K562 (cell line): ENCODE results near the gene HMCN1. TPM values are rescaled to one million over a fixed set of nuclear protein-coding genes. Genes with fewer than 3 reads are reported as not detected.

Experiments used
- ATF2 ChIP-seq: sonication (generic); formaldehyde crosslinking; IDR thresholded peaks from 2 replicates; pipeline ENCODE4 v1.8.1; 2022; ENCODE audit warnings: missing genetic modification reagents
- CBX2 ChIP-seq: fragments of 200-600 bp; sonication (generic); IDR thresholded peaks from one replicate; pipeline ENCODE4 v1.6.1; 2012; ENCODE audit warnings: mild to moderate bottlenecking, low read length, inconsistent platforms; ENCODE audit not compliant: insufficient read depth, poor library complexity, severe bottlenecking
- COPS2 ChIP-seq: fragments of 450-650 bp; conservative IDR thresholded peaks from 2 replicates; pipeline ENCODE4 v1.6.1; 2016; ENCODE audit warnings: mild to moderate bottlenecking, moderate library complexity
- FOXA3 ChIP-seq, 2 experiments: fragments of 450-650 bp in 1 of 2; sonication (generic) in 1 of 2; formaldehyde crosslinking; IDR thresholded peaks in 1 of 2; conservative IDR thresholded peaks in 1 of 2; 2 replicates each; pipeline versions ENCODE4 v1.4.0 to v1.8.0; 2020 to 2022; ENCODE audit warnings: mild to moderate bottlenecking in 2 of 2, missing genetic modification reagents in 1 of 2
- HDAC1 ChIP-seq, 2 experiments: fragments of 450-650 bp; IDR thresholded peaks; 2 replicates each; pipeline ENCODE4 v1.6.1; 2016 to 2017; ENCODE audit warnings: inconsistent platforms in 1 of 2, mild to moderate bottlenecking in 1 of 2, moderate library complexity in 1 of 2
- HDGF ChIP-seq: fragments of 450-650 bp; IDR thresholded peaks from 2 replicates; pipeline ENCODE4 v1.6.1; 2016
- HINFP ChIP-seq: fragments of 450-650 bp; conservative IDR thresholded peaks from 2 replicates; pipeline ENCODE4 v1.6.1; 2016; ENCODE audit warnings: missing genetic modification characterization, low read depth, mild to moderate bottlenecking, control low read depth, missing compliant biosample characterization
- HNRNPUL1 ChIP-seq: fragments of 200-400 bp; formaldehyde crosslinking; IDR thresholded peaks from 2 replicates; pipeline ENCODE4 v1.6.1; 2017; ENCODE audit warnings: low read length
- NFIX ChIP-seq: fragments of 250-450 bp; sonication (Bioruptor Pico); IDR thresholded peaks from 2 replicates; pipeline ENCODE4 v1.4.0; 2020; ENCODE audit warnings: low read depth, mild to moderate bottlenecking, moderate library complexity
- PHF8 ChIP-seq: fragments of 200-600 bp; sonication (generic); IDR thresholded peaks from 2 replicates; pipeline ENCODE4 v1.6.1; 2012; ENCODE audit warnings: mixed run types, mild to moderate bottlenecking, inconsistent platforms, low read length, moderate library complexity, borderline replicate concordance
- POLR2G ChIP-seq: fragments of 200-400 bp; formaldehyde crosslinking; IDR thresholded peaks from 2 replicates; pipeline ENCODE4 v1.6.1; 2017; ENCODE audit warnings: low read depth, mild to moderate bottlenecking, antibody characterized with exemption, low read length, moderate library complexity
- RFX1 ChIP-seq: fragments of 450-650 bp; IDR thresholded peaks from 2 replicates; pipeline ENCODE4 v1.6.1; 2016; ENCODE audit warnings: mild to moderate bottlenecking, moderate library complexity
- SAFB ChIP-seq: fragments of 200-400 bp; formaldehyde crosslinking; IDR thresholded peaks from 2 replicates; pipeline ENCODE4 v1.6.1; 2017; ENCODE audit warnings: low read depth, low read length, borderline replicate concordance
- SNAPC5 ChIP-seq: fragments of 250-450 bp; sonication (Bioruptor Pico); IDR thresholded peaks from 2 replicates; pipeline ENCODE4 v1.8.0; 2021; ENCODE audit warnings: moderate library complexity, mild to moderate bottlenecking, inconsistent platforms
- STAG1 ChIP-seq: sonication (generic); formaldehyde crosslinking; IDR thresholded peaks from 2 replicates; pipeline ENCODE4 v1.5.0; 2020; ENCODE audit warnings: missing genetic modification reagents, borderline replicate concordance
- TRIM24 ChIP-seq, 2 experiments: fragments of 450-650 bp; IDR thresholded peaks; 2 replicates each; pipeline ENCODE4 v1.6.1; 2016
- XRCC3 ChIP-seq: fragments of 450-650 bp; IDR thresholded peaks from 2 replicates; pipeline ENCODE4 v1.6.1; 2017; ENCODE audit warnings: mild to moderate bottlenecking, moderate library complexity
- ZC3H4 ChIP-seq: sonication (generic); formaldehyde crosslinking; IDR thresholded peaks from 2 replicates; pipeline ENCODE4 v1.9.0; 2021; ENCODE audit warnings: missing genetic modification reagents, borderline replicate concordance
- ZFP30 ChIP-seq: fragments of 250-450 bp; sonication (Bioruptor Pico); IDR thresholded peaks from 2 replicates; pipeline ENCODE4 v1.8.0; 2022; ENCODE audit warnings: moderate library complexity, mild to moderate bottlenecking, inconsistent platforms, borderline replicate concordance
- ZFP91 ChIP-seq: sonication (generic); formaldehyde crosslinking; IDR thresholded peaks from 2 replicates; pipeline ENCODE4 v1.8.0; 2022; ENCODE audit warnings: mild to moderate bottlenecking, missing genetic modification reagents
- ZKSCAN3 ChIP-seq: fragments of 250-450 bp; sonication (Bioruptor Pico); IDR thresholded peaks from 2 replicates; pipeline ENCODE4 v1.4.0; 2020
- ZNF316 ChIP-seq: fragments of 450-650 bp; IDR thresholded peaks from 2 replicates; pipeline ENCODE4 v1.6.1; 2016
- ZNF324 ChIP-seq: fragments of 250-450 bp; sonication (Bioruptor Pico); IDR thresholded peaks from 2 replicates; pipeline ENCODE4 v1.4.0; 2020; ENCODE audit warnings: mild to moderate bottlenecking
- ZZZ3 ChIP-seq: fragments of 450-650 bp; IDR thresholded peaks from 2 replicates; pipeline ENCODE4 v1.6.1; 2016; ENCODE audit warnings: antibody characterized with exemption, mild to moderate bottlenecking, moderate library complexity
- polyA plus RNA-seq, 8 experiments: library from polyadenylated mRNA; depleted of rRNA in 4 of 8; stranded (reverse) in 5 of 8; unstranded in 3 of 8; fragments of >200 nt; fragmentation: Nextera tagmentation in 2 of 8; fragmentation: Illumina TruSeq in 1 of 8; extraction: Ambion mirVana in 2 of 8; extraction: Trizol in 1 of 8; gene quantifications; 2 replicates each; pipeline versions ENCODE4 v1.2.1 to v1.2.3, GENCODE V29; 2011 to 2014; ENCODE audit warnings: inconsistent platforms in 1 of 8, missing spikeins in 1 of 8
- total RNA-seq, 7 experiments: library from RNA; depleted of rRNA in 6 of 7; stranded (reverse); fragments of >200 nt in 6 of 7; fragmentation: Illumina TruSeq in 2 of 7; extraction: Trizol in 2 of 7; gene quantifications; 2 replicates each; pipeline versions ENCODE4 v1.2.1 to v1.2.3, GENCODE V29; 2011 to 2021; ENCODE audit warnings: low replicate concordance in 1 of 7
- TF ChIP-seq, protein P1 (sequence below): fragments of 250-450 bp; sonication (Bioruptor Pico); IDR thresholded peaks from 2 replicates; pipeline ENCODE4 v1.4.0; 2020

The HMCN1 gene
- total and polyA plus RNA-seq, 9 of the 15 experiments (the other 6 are each of a cell fraction or from before 2014, with no cell fraction given) = 0.07 to 0.36 (median 0.21) TPM

GRCh38 chr1:186102547-186103148 is 368.5 kb downstream of the HMCN1 start (continued):
- TF ChIP-seq FOXA3 (CRISPR knock-in tag; conservative IDR thresholded peaks at IDR 0.05 in 1 of 2, IDR thresholded peaks at IDR 0.05 in 1 of 2) (no peak), ZFP30 (no peak), ZNF324 (CRISPR knock-in tag) (no peak), SNAPC5 (CRISPR knock-in tag) (no peak), NFIX (CRISPR knock-in tag) (no peak), SAFB (no peak), ATF2 (no peak), ZNF316 (no peak), HNRNPUL1 (no peak), ZKSCAN3 (CRISPR knock-in tag) (no peak), TRIM24 (IDR thresholded peaks at IDR 0.05) (no peak), HINFP (no peak), COPS2 (no peak), POLR2G (no peak), STAG1 (no peak), RFX1 (no peak), ZFP91 (no peak), HDGF (no peak), CBX2 (no peak), ZZZ3 (no peak), XRCC3 (no peak), ZC3H4 (CRISPR knock-in tag) (no peak), PHF8 (no peak), HDAC1 (IDR thresholded peaks at IDR 0.05) (no peak)
- TF ChIP-seq, protein P1, sequence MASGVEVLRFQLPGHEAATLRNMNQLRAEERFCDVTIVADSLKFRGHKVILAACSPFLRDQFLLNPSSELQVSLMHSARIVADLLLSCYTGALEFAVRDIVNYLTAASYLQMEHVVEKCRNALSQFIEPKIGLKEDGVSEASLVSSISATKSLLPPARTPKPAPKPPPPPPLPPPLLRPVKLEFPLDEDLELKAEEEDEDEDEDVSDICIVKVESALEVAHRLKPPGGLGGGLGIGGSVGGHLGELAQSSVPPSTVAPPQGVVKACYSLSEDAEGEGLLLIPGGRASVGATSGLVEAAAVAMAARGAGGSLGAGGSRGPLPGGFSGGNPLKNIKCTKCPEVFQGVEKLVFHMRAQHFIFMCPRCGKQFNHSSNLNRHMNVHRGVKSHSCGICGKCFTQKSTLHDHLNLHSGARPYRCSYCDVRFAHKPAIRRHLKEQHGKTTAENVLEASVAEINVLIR (CRISPR knock-in tag) = no peak
